Cardiac fibroblast (primary cell): ENCODE data around the gene SPSB3.

ENCODE experiments used
- DNase-seq, 2 donors: peaks; one replicate each; pipeline versions ENCODE4 v3.0.0 to v3.0.0-alpha.2; 2010; ENCODE audit warnings: low read depth in 2 of 2
- H3K4me3 ChIP-seq, 2 donors: replicated peaks in 1 of 2; 1 replicate in 1 of 2; 2 replicates in 1 of 2; pipeline ENCODE4 v1.5.1; 2011; ENCODE audit warnings: low read depth in 2 of 2, low read length in 2 of 2, mild to moderate bottlenecking in 2 of 2, moderate library complexity in 1 of 2
- TF ChIP-seq, protein P1 (sequence below): IDR thresholded peaks from one replicate; pipeline ENCODE4 v1.5.1; 2011; ENCODE audit warnings: low read depth, mild to moderate bottlenecking, low read length, inconsistent platforms

SPSB3 gene

DNA sequence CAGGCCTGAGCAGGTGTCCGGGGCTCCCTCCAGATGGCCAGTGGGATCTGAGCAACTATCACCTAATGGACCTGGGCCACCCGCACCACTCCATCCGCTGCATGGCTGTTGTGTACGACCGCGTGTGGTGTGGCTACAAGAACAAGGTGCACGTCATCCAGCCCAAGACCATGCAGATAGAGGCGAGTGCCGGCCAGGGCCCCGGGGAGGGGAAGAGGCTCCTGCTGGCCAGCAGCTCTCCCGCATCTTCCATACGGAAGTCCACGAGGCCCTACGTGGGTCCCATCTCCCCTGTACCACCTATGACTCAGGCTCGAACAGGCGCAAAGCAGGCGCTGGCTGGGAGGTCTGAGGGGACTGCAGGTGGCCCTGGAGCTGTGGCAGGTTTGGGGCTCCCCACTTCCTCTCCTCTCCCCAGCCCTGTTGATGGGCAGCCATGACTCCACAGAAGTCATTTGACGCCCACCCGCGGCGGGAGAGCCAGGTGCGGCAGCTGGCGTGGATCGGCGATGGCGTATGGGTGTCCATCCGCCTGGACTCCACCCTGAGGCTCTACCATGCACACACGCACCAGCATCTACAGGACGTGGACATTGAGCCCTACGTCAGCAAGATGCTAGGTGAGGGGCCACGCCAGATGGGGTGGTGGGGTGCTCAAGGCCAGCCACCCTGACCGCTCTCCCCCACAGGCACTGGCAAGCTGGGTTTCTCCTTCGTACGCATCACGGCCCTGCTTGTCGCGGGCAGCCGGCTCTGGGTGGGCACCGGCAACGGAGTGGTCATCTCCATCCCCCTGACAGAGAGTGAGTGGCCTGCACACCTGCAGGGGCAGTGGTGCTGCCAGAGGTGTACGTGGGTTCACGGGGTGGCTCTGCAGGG lies 15.0 kb downstream of the SPSB3 start:
- TF ChIP-seq, protein P1, sequence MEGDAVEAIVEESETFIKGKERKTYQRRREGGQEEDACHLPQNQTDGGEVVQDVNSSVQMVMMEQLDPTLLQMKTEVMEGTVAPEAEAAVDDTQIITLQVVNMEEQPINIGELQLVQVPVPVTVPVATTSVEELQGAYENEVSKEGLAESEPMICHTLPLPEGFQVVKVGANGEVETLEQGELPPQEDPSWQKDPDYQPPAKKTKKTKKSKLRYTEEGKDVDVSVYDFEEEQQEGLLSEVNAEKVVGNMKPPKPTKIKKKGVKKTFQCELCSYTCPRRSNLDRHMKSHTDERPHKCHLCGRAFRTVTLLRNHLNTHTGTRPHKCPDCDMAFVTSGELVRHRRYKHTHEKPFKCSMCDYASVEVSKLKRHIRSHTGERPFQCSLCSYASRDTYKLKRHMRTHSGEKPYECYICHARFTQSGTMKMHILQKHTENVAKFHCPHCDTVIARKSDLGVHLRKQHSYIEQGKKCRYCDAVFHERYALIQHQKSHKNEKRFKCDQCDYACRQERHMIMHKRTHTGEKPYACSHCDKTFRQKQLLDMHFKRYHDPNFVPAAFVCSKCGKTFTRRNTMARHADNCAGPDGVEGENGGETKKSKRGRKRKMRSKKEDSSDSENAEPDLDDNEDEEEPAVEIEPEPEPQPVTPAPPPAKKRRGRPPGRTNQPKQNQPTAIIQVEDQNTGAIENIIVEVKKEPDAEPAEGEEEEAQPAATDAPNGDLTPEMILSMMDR: no peak
- no peak overlapping the region for H3K4me3 ChIP-seq
- no peak for DNase-seq

DNA sequence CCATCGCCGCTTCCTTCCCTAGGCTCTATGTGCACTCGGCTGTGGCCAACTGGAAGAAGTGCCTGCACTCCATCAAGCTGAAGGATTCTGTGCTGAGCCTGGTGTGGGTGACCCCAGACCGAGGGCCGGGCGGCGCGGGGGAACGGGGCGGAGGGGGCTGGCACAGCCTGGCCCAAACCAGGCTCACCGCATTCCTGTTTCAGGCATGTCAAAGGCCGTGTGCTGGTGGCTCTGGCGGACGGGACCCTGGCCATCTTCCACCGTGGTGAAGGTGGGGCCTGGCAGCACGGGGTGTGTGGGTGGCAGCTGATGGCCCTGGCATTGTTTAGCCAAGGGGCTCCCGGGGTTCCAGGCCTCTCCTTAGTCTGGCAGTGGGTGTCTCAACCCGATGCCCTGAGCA lies 15.7 kb downstream of the SPSB3 start:
- no peak for DNase-seq
- TF ChIP-seq, protein P1: no peak
- H3K4me3 ChIP-seq: no peak overlapping the region

DNA sequence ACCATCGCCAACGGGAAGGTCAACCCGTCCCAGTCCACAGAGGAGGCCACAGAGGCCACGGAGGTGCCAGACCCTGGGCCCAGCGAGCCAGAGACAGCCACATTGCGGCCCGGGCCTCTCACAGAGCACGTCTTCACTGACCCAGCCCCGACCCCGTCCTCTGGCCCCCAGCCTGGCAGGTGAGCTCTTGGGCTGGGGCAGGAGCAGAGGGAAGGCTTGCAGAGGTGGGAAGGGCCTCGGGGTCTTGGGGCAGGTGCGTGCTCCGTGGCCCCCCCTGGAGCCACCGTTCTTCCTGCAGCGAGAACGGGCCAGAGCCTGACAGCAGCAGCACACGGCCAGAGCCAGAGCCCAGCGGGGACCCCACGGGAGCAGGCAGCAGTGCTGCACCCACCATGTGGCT lies 16.1 kb downstream of the SPSB3 start:
- DNase-seq: no peak
- H3K4me3 ChIP-seq: no peak overlapping the region
- TF ChIP-seq, protein P1: no peak

DNA sequence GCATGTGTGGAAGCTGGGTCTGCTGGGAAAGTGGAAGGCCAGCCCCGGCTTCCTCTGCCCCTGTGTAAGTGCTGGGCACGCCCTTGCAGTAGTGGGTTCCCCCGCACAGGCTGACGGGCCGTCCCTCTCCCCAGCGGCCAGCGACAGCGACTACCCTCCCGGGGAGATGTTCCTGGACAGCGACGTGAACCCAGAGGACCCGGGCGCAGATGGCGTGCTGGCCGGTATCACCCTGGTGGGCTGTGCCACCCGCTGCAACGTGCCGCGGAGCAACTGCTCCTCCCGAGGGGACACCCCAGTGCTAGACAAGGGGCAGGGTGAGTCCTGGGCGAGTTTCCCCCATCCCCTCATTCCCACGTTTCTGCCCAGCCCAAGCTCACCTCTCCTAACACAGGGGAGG lies 16.5 kb downstream of the SPSB3 start:
- TF ChIP-seq, protein P1: no peak
- no peak for DNase-seq
- no peak overlapping the region for H3K4me3 ChIP-seq

DNA sequence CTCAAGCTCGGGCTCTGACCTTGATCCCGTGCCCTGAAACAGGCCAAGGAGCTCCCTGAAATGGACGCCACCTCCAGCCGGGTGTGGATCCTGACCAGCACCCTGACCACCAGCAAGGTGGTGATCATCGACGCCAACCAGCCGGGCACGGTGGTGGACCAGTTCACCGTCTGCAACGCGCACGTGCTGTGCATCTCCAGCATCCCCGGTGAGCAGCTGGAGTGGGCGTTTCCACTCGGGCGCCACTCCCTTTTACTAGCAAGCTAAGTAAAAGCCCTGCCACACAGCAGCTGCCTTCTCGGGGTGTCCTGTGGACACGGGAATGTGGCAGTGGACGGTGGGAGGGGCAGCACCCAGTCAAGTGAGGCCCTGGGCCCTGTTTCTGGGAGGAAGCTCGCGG lies 17.4 kb downstream of the SPSB3 start:
- TF ChIP-seq, protein P1: no peak
- H3K4me3 ChIP-seq: no peak overlapping the region
- DNase-seq: no peak

DNA sequence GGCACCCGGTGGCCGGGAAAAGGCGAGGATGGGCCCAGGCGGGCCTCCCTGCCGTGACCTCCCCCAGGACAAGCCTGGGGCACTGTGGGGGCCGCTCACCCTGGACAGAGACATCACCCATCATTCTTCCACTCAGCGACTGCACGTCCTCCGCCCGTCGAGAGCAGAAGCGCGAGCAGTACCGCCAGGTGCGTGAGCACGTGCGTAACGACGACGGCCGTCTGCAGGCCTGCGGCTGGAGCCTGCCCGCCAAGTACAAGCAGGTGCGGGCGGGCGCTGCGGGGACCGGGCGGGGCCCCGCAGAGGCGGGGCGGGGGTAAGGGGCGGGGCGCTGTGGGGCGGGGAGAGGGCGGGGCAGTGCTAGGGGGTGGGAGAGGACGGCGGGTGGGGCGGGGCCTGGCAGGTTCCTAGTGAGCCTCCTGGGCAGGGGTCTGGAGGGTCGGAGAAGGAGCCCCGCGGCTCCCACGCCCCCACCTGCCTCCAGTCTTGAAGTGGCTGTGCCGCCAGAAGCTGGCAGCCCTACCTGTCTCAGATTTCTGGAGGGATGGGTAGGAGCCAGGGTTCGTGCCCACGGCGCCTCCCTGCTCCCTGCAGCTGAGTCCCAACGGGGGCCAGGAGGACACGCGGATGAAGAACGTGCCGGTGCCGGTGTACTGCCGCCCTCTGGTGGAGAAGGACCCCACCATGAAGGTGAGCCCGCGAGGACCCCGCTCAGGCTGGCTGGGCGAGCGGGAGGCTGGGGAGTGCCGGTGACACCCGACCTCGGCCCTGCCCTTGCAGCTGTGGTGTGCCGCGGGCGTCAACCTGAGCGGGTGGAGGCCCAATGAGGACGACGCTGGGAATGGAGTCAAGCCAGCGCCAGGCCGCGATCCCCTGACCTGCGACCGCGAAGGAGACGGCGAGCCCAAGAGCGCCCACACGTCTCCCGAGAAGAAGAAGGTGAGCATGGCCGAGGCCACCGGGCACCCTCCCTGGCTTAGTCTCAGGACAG lies 18.6 kb downstream of the SPSB3 start:
- peak; percentile 24 to 32 for DNase-seq
- TF ChIP-seq, protein P1: peak; percentile 35
- H3K4me3 ChIP-seq: no peak overlapping the region
